ENCODE results near the gene SNX9. TPM values are rescaled to one million over a fixed set of nuclear protein-coding genes. Genes with fewer than 3 reads are reported as not detected.
A peak's percentile ranks its signal among the peaks of the same experiment; 100 is the strongest.
"Not testable (repeated sequence)": the region's sequence is repeated elsewhere in the genome, so short reads cannot be mapped to it uniquely, and the experiment has no call there.

SNX9 gene
- total RNA-seq, 2 experiments from 2014 or later = 14.8 to 15.2 TPM

DNA sequence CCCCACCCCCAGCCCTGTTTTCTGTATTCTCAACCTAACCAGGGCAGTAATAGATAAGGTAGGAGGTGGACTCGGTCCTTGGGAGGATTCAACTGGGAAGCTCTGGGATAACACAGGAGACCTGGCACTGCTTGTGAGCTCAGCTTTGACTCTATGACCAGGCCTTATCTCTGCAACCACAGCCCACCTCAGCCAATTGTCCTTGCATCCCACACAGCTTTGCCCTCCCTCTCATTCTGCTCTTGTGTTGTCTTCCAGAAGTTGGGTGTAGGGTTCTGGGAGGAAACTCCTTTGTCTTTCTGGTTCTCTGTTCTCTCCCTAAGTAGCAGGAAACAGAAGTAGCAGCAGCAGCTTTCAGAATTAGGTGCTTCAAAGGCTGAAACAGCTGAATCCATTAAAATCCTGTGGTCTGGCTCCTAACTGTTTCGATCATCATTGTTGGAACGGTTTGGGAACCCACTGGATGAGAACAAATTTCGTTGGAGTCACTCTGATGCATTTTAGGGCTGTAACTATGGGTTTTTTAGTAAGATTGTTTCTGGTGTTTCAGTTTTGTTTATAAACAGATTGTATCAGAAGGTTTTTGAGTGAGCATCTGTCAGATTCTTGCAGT lies 32.4 kb upstream of the SNX9 start:
- POLR2A ChIA-PET = no interaction called here
- Mint-ChIP-seq H3K27ac (no peak overlapping the region), H3K9me3 (peaks cover 4% of the 10 kb centered on the region), H3K27me3 (peaks cover 2% of the 10 kb centered on the region), H3K4me3 (no peak overlapping the region), H3K4me1 (no peaks in the 10 kb centered on the region), H3K36me3 (peaks cover 5% of the 10 kb centered on the region)
- ATAC-seq (ENCODE audit: low read depth) (no peak), DNase-seq (no peak)

- peaks cover 2% of the 10 kb centered on the region for H3K27me3 Mint-ChIP-seq
- peaks cover 4% of the 10 kb centered on the region for H3K9me3 Mint-ChIP-seq
- H3K4me1 Mint-ChIP-seq = no peaks in the 10 kb centered on the region
- DNase-seq = no peak
- H3K36me3 Mint-ChIP-seq = peaks cover 3% of the 10 kb centered on the region
- no peak overlapping the region for H3K27ac Mint-ChIP-seq
- no peak for ATAC-seq (ENCODE audit: low read depth)
- H3K4me3 Mint-ChIP-seq = no peak overlapping the region
- POLR2A ChIA-PET = no interaction called here
These were observed 31.6 kb upstream of the SNX9 start for GRCh38 chr6:157791450-157791849.

DNA sequence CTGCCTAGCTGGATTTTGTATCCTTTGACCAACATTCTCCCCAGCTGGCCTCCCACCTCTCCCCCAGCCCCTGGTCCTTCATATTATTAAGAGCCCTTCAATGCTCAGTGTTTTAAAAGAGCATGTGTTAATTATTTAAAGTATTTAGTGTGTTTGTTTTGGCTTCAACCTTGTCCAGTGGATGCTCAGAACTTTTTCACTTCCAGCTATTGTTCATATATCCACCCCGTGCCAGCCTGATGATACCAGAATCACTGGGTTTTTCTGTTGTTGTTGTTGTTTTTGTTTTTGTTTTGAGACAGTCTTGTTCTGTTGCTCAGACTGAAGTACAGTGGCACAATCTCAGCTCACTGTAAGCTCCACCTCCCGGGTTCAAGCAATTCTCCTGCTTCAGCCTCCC lies 30.4 kb upstream of the SNX9 start:
- POLR2A ChIA-PET = no interaction called here
- Mint-ChIP-seq H3K4me3 (no peak overlapping the region), H3K27me3 (peaks cover 2% of the 10 kb centered on the region), H3K9me3 (peaks cover 4% of the 10 kb centered on the region), H3K27ac (no peak overlapping the region), H3K36me3 (peaks cover 3% of the 10 kb centered on the region), H3K4me1 (no peaks in the 10 kb centered on the region)
- DNase-seq = no peak
- ATAC-seq (ENCODE audit: low read depth) = no peak

DNA sequence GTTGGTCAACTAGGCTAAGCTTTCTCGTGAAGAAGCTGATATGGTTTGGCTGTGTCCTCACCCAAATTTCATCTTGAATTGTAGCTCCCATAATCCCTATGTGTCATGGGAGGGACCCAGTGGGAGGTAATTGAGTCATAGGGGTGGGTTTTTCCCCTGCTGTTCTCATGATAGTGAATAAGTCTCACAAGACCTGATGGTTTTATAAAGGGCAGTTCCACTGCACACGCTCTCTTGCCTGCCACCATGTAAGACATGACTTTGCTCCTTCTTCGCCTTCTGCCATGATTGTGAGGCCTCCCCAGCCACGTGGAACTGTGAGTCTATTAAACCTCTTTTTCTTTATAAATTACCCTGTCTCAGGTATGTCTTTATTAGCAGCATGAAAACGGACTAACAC lies 29.0 kb upstream of the SNX9 start:
- H3K4me1 Mint-ChIP-seq; POLR2A ChIA-PET; H3K36me3 Mint-ChIP-seq; H3K27me3 Mint-ChIP-seq; H3K27ac Mint-ChIP-seq; H3K4me3 Mint-ChIP-seq; ATAC-seq (ENCODE audit: low read depth); H3K9me3 Mint-ChIP-seq; DNase-seq: not testable (repeated sequence)

GRCh38 chr6:157795841-157796240 lies 27.2 kb upstream of the SNX9 start:
- no peak for DNase-seq
- Mint-ChIP-seq H3K27ac (no peak overlapping the region), H3K36me3 (peaks cover 8% of the 10 kb centered on the region), H3K4me3 (no peak overlapping the region), H3K9me3 (peaks cover 11% of the 10 kb centered on the region), H3K27me3 (no peaks in the 10 kb centered on the region), H3K4me1 (peaks cover 3% of the 10 kb centered on the region)
- POLR2A ChIA-PET = no interaction called here
- no peak for ATAC-seq (ENCODE audit: low read depth)

- ATAC-seq (ENCODE audit: low read depth) = no peak
- Mint-ChIP-seq H3K27me3 (peaks cover 2% of the 10 kb centered on the region), H3K9me3 (peaks cover 9% of the 10 kb centered on the region), H3K4me3 (no peak overlapping the region), H3K4me1 (peaks cover 10% of the 10 kb centered on the region), H3K27ac (no peak overlapping the region), H3K36me3 (peaks cover 7% of the 10 kb centered on the region)
- DNase-seq = no peak
- POLR2A ChIA-PET = no interaction called here
These were observed 24.2 kb upstream of the SNX9 start for GRCh38 chr6:157798851-157799250.

GRCh38 chr6:157799561-157799960 lies 23.5 kb upstream of the SNX9 start:
- H3K9me3 Mint-ChIP-seq; H3K36me3 Mint-ChIP-seq; H3K4me3 Mint-ChIP-seq; DNase-seq; POLR2A ChIA-PET; H3K4me1 Mint-ChIP-seq; ATAC-seq (ENCODE audit: low read depth); H3K27me3 Mint-ChIP-seq; H3K27ac Mint-ChIP-seq: not testable (repeated sequence)

DNA sequence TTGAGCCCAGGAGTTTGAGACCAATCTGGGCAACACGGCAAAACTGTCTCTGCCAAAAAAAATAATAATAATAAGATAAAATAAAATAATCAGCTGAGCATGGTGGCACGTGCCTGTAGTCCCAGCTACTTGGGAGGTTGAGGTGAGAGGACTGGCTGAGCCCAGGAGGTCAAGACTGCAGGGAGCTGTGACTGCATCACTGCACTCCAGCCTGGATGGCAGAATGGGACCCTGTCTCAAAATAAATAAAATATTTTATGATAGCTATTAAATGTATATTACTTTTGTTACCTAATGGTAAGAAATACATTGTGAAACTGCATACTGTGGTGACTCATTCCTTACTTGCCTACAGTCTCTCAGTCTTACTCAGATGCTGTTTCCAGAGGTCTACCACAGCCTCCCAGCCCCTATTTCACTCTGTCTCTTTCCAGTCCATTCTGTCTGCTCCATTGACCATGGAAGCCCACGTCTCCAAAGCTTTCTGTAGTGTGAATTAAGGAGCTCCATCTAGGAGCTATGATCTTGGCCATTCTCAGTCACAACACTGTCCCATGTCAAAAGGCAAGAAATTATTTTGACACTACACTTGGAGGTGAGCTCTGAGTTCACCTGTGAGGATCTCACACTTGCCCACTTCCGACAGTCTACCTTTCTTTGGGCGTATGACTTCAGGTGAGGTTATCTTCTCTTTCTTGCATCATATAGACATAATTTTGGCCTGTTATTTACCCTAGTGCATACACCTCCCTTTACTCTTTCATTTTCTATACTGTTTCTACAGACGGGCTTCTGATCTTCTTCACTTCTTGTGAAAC lies 22.4 kb upstream of the SNX9 start:
- H3K4me3 Mint-ChIP-seq = peak overlapping the region; percentile 0

GRCh38 chr6:157804448-157805327 lies 18.4 kb upstream of the SNX9 start:
- peaks cover 6% of the 10 kb centered on the region for H3K27me3 Mint-ChIP-seq
- POLR2A ChIA-PET = interaction anchor here (0.7 kb wide), 1 partner anchor 641 kb away, joined by 4 read pairs; no protein-coding TSS in a partner anchor
- DNase-seq (no peak), ATAC-seq (ENCODE audit: low read depth) (no peak)
- no peak overlapping the region for H3K27ac Mint-ChIP-seq
- peaks cover 10% of the 10 kb centered on the region for H3K4me1 Mint-ChIP-seq
- H3K4me3 Mint-ChIP-seq = no peak overlapping the region
- peaks cover 5% of the 10 kb centered on the region for H3K36me3 Mint-ChIP-seq
- H3K9me3 Mint-ChIP-seq = peaks cover 6% of the 10 kb centered on the region

More for the DNA sequence above, 22.4 kb upstream of the SNX9 start:
- Mint-ChIP-seq H3K9me3 (peaks cover 7% of the 10 kb centered on the region), H3K27ac (no peak overlapping the region), H3K36me3 (peaks cover 5% of the 10 kb centered on the region), H3K27me3 (peaks cover 2% of the 10 kb centered on the region), H3K4me1 (peaks cover 10% of the 10 kb centered on the region)
- DNase-seq (no peak), ATAC-seq (ENCODE audit: low read depth) (peak; percentile 91)
- POLR2A ChIA-PET = interaction anchor here (1.0 kb wide), 1 partner anchor 72 kb away, joined by 3 read pairs; no protein-coding TSS in a partner anchor

- peaks cover 3% of the 10 kb centered on the region for H3K4me1 Mint-ChIP-seq
- no peak overlapping the region for H3K27ac Mint-ChIP-seq
- peaks cover 9% of the 10 kb centered on the region for H3K27me3 Mint-ChIP-seq
- DNase-seq (no peak), ATAC-seq (ENCODE audit: low read depth) (no peak)
- H3K36me3 Mint-ChIP-seq = peaks cover 8% of the 10 kb centered on the region
- peaks cover 11% of the 10 kb centered on the region for H3K9me3 Mint-ChIP-seq
- POLR2A ChIA-PET = no interaction called here
- H3K4me3 Mint-ChIP-seq = no peak overlapping the region
These were observed 16.8 kb upstream of the SNX9 start for GRCh38 chr6:157806131-157806855.

DNA sequence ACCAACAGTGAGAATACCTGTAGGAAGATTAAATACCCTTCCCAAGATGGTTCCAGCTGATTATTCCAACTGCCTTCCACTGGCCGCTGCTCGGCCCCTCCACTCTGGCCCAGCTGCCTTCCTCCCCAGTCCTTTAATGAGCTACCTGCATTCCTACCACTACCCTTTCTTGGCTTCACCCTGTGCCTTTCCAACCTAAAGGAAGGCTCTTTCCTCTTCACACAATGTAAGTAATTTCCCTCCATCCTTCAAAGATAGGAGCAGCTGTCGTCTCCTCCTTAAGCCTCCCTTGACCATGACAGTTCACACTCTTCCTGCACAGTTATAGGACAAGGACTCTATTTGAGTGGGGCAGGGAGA lies 16.2 kb upstream of the SNX9 start:
- POLR2A ChIA-PET = no interaction called here
- ATAC-seq (ENCODE audit: low read depth) = no peak
- DNase-seq = no peak
- H3K9me3 Mint-ChIP-seq = peaks cover 11% of the 10 kb centered on the region
- H3K36me3 Mint-ChIP-seq = peaks cover 8% of the 10 kb centered on the region
- H3K27me3 Mint-ChIP-seq = peaks cover 7% of the 10 kb centered on the region
- no peak overlapping the region for H3K27ac Mint-ChIP-seq
- peaks cover 3% of the 10 kb centered on the region for H3K4me1 Mint-ChIP-seq
- no peak overlapping the region for H3K4me3 Mint-ChIP-seq

DNA sequence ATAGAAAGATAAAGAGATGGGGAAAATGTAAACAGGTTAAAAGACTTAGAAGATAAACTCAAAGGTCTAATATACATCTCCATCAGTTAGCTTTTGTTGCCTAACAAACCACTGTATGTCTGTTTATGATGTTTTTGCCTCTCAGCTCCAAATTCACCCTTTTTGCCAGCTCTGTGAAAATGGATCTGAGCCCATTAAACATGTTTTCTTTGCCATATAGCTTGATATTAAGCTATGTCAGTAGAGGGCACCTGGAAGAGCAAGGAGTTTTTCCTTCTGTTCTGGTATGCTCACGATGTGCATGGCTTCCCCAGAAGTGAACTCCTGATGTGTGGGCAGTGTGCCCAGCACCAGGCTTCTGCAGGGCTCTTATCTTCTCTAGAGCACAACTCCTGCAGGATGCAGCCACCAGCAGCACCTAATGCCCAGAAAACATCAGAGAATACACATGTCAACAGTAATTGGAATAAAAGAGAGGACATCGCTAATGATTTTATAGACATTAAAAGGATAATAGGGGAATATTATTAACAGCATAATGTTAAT lies 14.6 kb upstream of the SNX9 start:
- DNase-seq (no peak), ATAC-seq (ENCODE audit: low read depth) (no peak)
- Mint-ChIP-seq H3K4me1 (peaks cover 9% of the 10 kb centered on the region), H3K27ac (no peak overlapping the region), H3K9me3 (peaks cover 12% of the 10 kb centered on the region), H3K4me3 (no peak overlapping the region), H3K27me3 (peaks cover 7% of the 10 kb centered on the region), H3K36me3 (peaks cover 8% of the 10 kb centered on the region)
- POLR2A ChIA-PET = no interaction called here

- no peak overlapping the region for H3K27ac Mint-ChIP-seq
- peaks cover 15% of the 10 kb centered on the region for H3K4me1 Mint-ChIP-seq
- POLR2A ChIA-PET = no interaction called here
- peaks cover 9% of the 10 kb centered on the region for H3K36me3 Mint-ChIP-seq
- H3K27me3 Mint-ChIP-seq = peaks cover 7% of the 10 kb centered on the region
- peaks cover 12% of the 10 kb centered on the region for H3K9me3 Mint-ChIP-seq
- no peak for ATAC-seq (ENCODE audit: low read depth)
- no peak overlapping the region for H3K4me3 Mint-ChIP-seq
- no peak for DNase-seq
These were observed 13.4 kb upstream of the SNX9 start for GRCh38 chr6:157809613-157810012.

Measured in activated naive CD8-positive, alpha-beta T cell treated with anti-CD3 and anti-CD28 coated beads, Interleukin-2, amount 10 ng/mL, durations not matched to agents 7 days and 5 days (primary cell).